ENCODE measurements around the gene RBM12. TPM values are rescaled to one million over a fixed set of nuclear protein-coding genes. Genes with fewer than 3 reads are reported as not detected.

RBM12 gene
- total RNA-seq, 4 donors from 2014 or later, result 24.7 to 33.8 (median 29.3) TPM

DNA sequence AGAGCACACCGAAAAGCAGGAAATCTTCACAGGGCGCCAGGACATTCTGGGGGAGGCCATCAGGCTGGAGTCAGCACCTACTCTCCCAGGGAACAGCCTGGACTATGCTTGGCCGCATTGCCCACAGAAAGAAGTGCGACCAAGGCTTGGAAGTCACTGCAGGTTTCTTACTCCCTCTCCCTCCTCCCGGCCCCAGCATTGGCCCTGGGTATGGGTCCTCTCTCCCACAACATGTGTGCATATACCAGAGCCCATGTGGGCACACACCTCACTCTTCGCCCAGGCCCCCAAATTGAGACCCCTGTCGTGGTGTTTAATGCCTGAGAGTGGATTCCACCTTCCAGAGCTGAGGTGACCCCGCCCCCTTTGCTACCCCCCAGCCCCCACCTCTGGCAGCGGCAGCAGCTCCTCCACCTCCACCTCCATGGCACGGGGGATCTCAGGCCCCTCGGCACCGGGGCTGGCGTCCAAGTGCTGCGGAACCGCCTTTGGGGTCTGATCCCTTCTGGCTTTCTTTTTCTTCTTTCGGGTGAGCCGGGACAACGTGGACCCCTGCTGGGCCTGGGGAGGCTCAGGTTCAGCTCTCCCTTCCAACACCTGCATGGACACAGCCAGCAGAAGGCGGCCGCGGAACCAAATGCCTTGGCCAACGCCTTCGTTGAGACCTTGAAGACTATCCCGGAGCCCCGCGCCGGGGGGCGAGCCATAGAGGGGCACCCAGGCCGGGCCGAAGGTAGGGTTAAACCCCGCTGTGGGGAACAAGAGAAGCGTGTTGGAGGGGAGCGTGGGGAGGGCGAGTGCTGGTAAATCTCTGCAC is 64.3 kb downstream of the RBM12 start:
- Histone ChIP-seq H3K9me3 (no peaks in the 10 kb centered on the region), H3K4me3 (peak overlapping the region; percentile 14 to 55 (median 32)), H3K36me3 (no peaks in the 10 kb centered on the region), H3K4me1 (peaks cover 7 to 18% (median 15%) of the 10 kb centered on the region in 4 donors), H3K27ac (peak overlapping the region in 1 of 4 donors; percentile 33), H3K27me3 (peaks cover 19% of the 10 kb centered on the region)
- in situ Hi-C loops (cut with MboI; ENCODE audit: low pct_ligation_motif_present in 1 of 4, low pct_unique_long_range_greater_than_20kb in 1 of 4, low sequenced_read_pairs in 3 of 4) (no loop called here), intact Hi-C loops (cut with DNase I; ENCODE audit: low total_unique reads) (loop anchor here (10.0 kb wide), 1 partner anchor 94 kb away; the partner anchor contains the start of genes NFS1 and ROMO1)
- WGBS, 2 donors (ENCODE audit: low coverage in 1 of 2), result 53 to 100% methylated on average over 1 to 30 of the region's 34 CpGs
- DNase-seq, result no peak
- TF ChIP-seq, protein P1, sequence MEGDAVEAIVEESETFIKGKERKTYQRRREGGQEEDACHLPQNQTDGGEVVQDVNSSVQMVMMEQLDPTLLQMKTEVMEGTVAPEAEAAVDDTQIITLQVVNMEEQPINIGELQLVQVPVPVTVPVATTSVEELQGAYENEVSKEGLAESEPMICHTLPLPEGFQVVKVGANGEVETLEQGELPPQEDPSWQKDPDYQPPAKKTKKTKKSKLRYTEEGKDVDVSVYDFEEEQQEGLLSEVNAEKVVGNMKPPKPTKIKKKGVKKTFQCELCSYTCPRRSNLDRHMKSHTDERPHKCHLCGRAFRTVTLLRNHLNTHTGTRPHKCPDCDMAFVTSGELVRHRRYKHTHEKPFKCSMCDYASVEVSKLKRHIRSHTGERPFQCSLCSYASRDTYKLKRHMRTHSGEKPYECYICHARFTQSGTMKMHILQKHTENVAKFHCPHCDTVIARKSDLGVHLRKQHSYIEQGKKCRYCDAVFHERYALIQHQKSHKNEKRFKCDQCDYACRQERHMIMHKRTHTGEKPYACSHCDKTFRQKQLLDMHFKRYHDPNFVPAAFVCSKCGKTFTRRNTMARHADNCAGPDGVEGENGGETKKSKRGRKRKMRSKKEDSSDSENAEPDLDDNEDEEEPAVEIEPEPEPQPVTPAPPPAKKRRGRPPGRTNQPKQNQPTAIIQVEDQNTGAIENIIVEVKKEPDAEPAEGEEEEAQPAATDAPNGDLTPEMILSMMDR (IDR thresholded peaks at IDR 0.05), result no peak
- TF ChIP-seq EP300 (IDR thresholded peaks at IDR 0.05; ENCODE audit: low read depth) (no peak), POLR2A (IDR thresholded peaks at IDR 0.05) (no peak), POLR2AphosphoS5 (IDR thresholded peaks at IDR 0.05) (no peak)

DNA sequence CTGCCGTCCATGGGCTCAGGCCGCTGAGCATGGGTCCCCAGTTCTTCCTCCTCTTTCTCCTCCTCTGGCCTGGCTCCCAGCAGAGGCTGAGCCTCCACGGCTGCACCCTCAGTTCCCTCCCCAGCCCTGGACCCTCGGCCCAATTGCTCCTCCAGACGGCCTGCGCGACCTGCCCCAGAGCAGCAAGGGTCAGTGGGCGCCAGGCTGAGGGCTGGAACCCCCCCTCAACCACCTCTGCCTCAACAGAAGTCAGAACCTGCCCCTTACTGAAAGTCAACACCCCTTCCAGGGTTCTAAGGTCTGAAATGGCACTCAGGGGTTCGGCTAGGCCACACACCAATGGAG is 65.0 kb downstream of the RBM12 start:
- intact Hi-C loops (cut with DNase I; ENCODE audit: low total_unique reads) (loop anchor here (10.0 kb wide), 1 partner anchor 95 kb away; the partner anchor contains the start of genes NFS1 and ROMO1), in situ Hi-C loops (cut with MboI; ENCODE audit: low pct_ligation_motif_present in 1 of 4, low pct_unique_long_range_greater_than_20kb in 1 of 4, low sequenced_read_pairs in 3 of 4) (no loop called here)
- H3K36me3 ChIP-seq, result no peaks in the 10 kb centered on the region
- no peak overlapping the region for H3K4me3 ChIP-seq
- no peak for DNase-seq
- H3K9me3 ChIP-seq, result no peaks in the 10 kb centered on the region
- peaks cover 7 to 18% (median 15%) of the 10 kb centered on the region in 4 donors for H3K4me1 ChIP-seq
- peaks cover 19% of the 10 kb centered on the region for H3K27me3 ChIP-seq
- H3K27ac ChIP-seq, result no peak overlapping the region
- no peak for TF ChIP-seq EP300 (IDR thresholded peaks at IDR 0.05; ENCODE audit: low read depth)
- TF ChIP-seq, protein P1 (IDR thresholded peaks at IDR 0.05), result no peak
- no peak for TF ChIP-seq POLR2AphosphoS5 (IDR thresholded peaks at IDR 0.05)
- TF ChIP-seq POLR2A (IDR thresholded peaks at IDR 0.05), result no peak
- 97% methylated on average over 9 of the region's 9 CpGs; no CpG with 5 or more reads in 1 of the 2 donors for WGBS, 2 donors (ENCODE audit: low coverage in 1 of 2)

Small RNA genes within 50 kb of the gene (small RNA-seq; reads per million reads assigned to genes)
- gene RNU6-759P, result 0 to 0.12 (median 0) reads per million in 4 donors

Other genes starting within 250 kb of the RBM12 start
- gene GDF5, start 226.7 kb downstream of the RBM12 start, total RNA-seq, result 1 to 10 TPM in 1 of 4 donors, under 1 TPM in 2, not detected in 1; 0.32 to 2.2 (median 0.40) TPM
- 10 to 100 TPM; 22.8 to 38.6 (median 28.7) TPM for gene CEP250, start 209.3 kb downstream of the RBM12 start, total RNA-seq
- gene C20orf173, start 135.2 kb downstream of the RBM12 start, total RNA-seq, result not detected
- 100 to 1,000 TPM; 115 to 398 (median 237) TPM for gene ERGIC3, start 122.8 kb downstream of the RBM12 start, total RNA-seq
- gene SPAG4, start 49.1 kb downstream of the RBM12 start, total RNA-seq, result 10 to 100 TPM in 1 of 4 donors, 1 to 10 TPM in 1, not detected in 2; 3.3 to 17.5 TPM
- 100 to 1,000 TPM in 3 of 4 donors, 10 to 100 TPM in 1; 67.7 to 225 (median 132) TPM for gene CPNE1, start within 50 bp of the RBM12 start, total RNA-seq
- 10 to 100 TPM; 28.4 to 54.1 (median 42.0) TPM for gene NFS1, start 34.5 kb upstream of the RBM12 start, total RNA-seq
- 100 to 1,000 TPM; 114 to 416 (median 182) TPM for gene ROMO1, start 34.5 kb upstream of the RBM12 start, total RNA-seq
- 100 to 1,000 TPM; 264 to 721 (median 416) TPM for gene RBM39, start 77.4 kb upstream of the RBM12 start, total RNA-seq
- gene PHF20, start 107.1 kb upstream of the RBM12 start, total RNA-seq, result 10 to 100 TPM; 20.6 to 88.6 (median 43.1) TPM

Measured in transverse colon (tissue), 4 donors.